Epithelial cell of esophagus (primary cell): ENCODE results near the gene ZNF839.
"Not testable (repeated sequence)": the region's sequence is repeated elsewhere in the genome, so short reads cannot be mapped to it uniquely, and the experiment has no call there.

Experiments
- DNase-seq: peaks from one replicate; pipeline ENCODE4 v3.0.0; 2010; ENCODE audit warnings: low read depth
- H3K4me3 ChIP-seq: 2 replicates; pipeline ENCODE4 v1.5.1; 2011; ENCODE audit warnings: mild to moderate bottlenecking, low read length, control low read depth
- CTCF ChIP-seq: IDR thresholded peaks from 2 replicates; pipeline ENCODE4 v1.5.1; 2011; ENCODE audit warnings: low read depth, mild to moderate bottlenecking, low read length, control low read depth, inconsistent platforms; ENCODE audit not compliant: insufficient read depth; ENCODE audit errors: missing control alignments

ZNF839 gene

GRCh38 chr14:102320033-102320660, 601 bp downstream of the ZNF839 start:
- DNase-seq, result peak; percentile 45
- peak overlapping the region; percentile 74 for H3K4me3 ChIP-seq
- no peak for TF ChIP-seq CTCF

- no peak for TF ChIP-seq CTCF
- no peak for DNase-seq
- H3K4me3 ChIP-seq, result peak overlapping the region; percentile 74
Observed at GRCh38 chr14:102320671-102321455, 1.3 kb downstream of the ZNF839 start.

- no peak for TF ChIP-seq CTCF
- DNase-seq, result no peak
Observed at GRCh38 chr14:102321456-102322422, 2.2 kb downstream of the ZNF839 start.

GRCh38 chr14:102323102-102323501, 3.6 kb downstream of the ZNF839 start:
- no peak overlapping the region for H3K4me3 ChIP-seq
- TF ChIP-seq CTCF, result peak; percentile 86
- peak; percentile 84 for DNase-seq

More at GRCh38 chr14:102321456-102322422, 2.2 kb downstream of the ZNF839 start:
- H3K4me3 ChIP-seq, result no peak overlapping the region

- H3K4me3 ChIP-seq, result no peak overlapping the region
- no peak for TF ChIP-seq CTCF
- DNase-seq, result no peak
Observed at GRCh38 chr14:102325791-102326345, 6.3 kb downstream of the ZNF839 start.

GRCh38 chr14:102326583-102326982, 7.0 kb downstream of the ZNF839 start:
- TF ChIP-seq CTCF, result no peak
- no peak for DNase-seq
- H3K4me3 ChIP-seq, result no peak overlapping the region

GRCh38 chr14:102329381-102329780, 9.8 kb downstream of the ZNF839 start:
- not testable (repeated sequence) for H3K4me3 ChIP-seq, DNase-seq
